ENCODE data around the gene SLC2A6.

The SLC2A6 gene

GRCh38 chr9:133476036-133476931 lies 2.6 kb downstream of the SLC2A6 start:
- DNase-seq, result no peak

GRCh38 chr9:133475292-133476012 lies 3.4 kb downstream of the SLC2A6 start:
- no peak for DNase-seq

DNA sequence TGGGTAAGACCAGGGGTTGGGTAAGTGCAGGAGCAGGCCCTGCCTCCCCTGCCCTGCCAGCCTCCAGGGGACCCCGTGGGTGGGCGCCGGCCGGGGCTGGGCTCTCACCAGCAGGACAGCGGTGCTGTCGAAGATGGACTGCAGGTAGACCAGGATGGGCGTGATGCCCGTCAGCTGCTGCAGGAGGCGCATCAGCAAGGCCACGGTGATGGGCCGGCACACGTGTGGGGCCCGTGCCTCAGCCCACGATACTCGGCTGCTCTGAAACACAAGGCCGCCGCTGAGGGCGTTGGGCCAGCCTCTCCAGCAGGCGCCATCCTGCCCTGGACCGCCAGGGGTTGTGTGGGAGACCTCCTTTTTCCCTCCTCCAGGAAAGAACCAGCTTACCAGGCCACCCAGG lies 4.0 kb downstream of the SLC2A6 start:
- DNase-seq, result no peak

GRCh38 chr9:133474215-133474614 lies 4.7 kb downstream of the SLC2A6 start:
- no peak for DNase-seq

GRCh38 chr9:133473743-133474142 lies 5.2 kb downstream of the SLC2A6 start:
- DNase-seq, result no peak

- DNase-seq, result no peak
Observed at GRCh38 chr9:133472753-133473378, 6.0 kb downstream of the SLC2A6 start.

DNA sequence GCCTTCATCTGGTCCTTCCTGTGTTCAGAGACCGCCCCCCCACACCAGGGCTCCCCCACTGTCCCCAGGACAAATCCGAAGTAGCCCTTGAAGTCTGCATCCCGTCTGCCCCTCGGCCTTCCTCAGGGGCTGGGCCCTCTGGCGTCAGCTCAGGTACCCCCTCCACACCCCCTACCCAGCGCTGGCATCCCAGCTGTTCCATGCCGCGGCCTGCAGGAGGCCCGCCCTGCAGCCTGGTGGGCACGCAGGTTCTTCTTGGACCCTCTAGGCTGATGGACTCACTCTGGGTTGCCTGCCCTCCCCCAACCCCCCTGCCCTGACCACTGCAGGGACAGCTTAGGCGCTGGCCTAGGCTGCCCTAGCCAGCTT lies 6.6 kb downstream of the SLC2A6 start:
- DNase-seq, result no peak

DNA sequence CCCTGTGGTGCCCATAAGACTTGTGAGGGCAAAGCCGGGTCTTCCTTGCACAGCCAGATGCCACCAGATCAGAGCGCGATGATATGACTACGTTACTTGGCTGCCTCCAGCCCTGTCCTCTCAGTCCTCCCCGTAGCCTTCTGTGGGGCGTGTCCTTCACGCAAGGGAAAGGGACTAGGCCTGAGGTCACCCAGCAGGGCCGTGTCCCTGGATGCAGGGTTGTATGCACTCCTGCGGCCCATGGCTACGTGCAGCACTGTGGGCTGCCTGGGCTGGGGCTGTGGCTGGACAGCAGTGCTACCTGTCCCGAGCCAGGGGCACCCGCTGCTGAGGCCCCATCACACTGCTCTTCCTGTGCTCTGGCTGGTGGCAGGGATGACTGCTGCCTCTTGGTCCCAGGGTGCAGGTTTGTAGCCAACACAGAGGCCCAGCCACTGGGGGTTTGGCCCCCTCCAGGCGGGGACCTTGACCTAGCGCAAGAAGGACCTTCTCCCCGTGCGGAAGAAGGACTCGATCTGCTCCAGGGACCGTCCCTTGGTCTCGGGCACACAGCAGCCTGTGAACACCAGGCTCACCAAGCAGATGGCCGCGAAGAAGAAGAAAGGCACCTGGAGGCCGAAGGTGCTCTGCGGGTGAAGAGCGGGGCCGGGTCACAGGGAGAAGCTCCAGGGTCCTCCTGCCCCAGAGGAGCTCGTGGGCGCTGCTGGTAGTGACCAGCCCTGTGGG lies 7.2 kb downstream of the SLC2A6 start:
- DNase-seq, result no peak

DNA sequence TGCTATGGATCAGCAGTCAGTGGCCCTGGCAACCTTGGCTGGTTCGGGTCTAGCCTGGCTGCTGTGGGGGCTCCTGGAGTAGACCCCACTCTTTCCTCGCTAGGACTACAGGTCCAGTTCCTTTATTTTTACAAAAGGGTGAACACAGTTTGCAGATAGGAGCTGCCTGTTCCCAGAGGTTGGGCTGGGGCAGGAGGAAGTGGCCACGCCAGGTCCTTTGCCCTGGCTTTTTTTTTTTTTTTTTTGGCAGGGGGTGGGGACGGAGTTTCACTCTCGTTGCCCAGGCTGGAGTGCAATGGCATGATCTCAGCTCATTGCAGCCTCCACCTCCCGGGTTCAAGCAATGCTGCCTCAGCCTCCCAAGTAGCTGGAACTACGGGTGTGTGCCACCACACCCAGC lies 7.9 kb downstream of the SLC2A6 start:
- DNase-seq, result no peak

DNA sequence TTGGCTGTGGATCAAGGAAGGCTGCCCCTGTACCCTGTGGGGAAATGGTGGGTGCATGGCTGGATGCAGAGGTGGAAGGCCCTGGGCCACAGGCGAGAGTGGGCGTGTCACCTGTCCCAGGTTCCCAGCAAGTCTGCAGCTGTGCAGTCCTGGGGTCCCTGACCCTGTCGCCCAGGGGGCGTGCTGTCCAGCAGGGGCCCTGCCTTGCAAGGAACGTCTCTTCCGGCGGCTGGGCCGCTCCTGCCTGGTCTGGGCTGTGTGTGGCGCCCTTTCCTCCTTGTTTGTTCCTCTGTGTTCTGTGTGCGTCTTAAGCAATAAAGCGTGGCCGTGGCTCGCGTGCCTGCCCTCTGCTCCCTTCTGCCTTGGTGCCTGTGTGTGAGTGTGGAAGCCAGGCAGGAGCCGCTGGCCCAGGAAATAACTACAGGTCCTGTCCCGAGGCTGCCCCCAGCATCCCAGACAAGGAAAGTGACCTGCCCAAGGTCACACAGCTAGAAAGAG lies 8.4 kb downstream of the SLC2A6 start:
- DNase-seq, result no peak

DNA sequence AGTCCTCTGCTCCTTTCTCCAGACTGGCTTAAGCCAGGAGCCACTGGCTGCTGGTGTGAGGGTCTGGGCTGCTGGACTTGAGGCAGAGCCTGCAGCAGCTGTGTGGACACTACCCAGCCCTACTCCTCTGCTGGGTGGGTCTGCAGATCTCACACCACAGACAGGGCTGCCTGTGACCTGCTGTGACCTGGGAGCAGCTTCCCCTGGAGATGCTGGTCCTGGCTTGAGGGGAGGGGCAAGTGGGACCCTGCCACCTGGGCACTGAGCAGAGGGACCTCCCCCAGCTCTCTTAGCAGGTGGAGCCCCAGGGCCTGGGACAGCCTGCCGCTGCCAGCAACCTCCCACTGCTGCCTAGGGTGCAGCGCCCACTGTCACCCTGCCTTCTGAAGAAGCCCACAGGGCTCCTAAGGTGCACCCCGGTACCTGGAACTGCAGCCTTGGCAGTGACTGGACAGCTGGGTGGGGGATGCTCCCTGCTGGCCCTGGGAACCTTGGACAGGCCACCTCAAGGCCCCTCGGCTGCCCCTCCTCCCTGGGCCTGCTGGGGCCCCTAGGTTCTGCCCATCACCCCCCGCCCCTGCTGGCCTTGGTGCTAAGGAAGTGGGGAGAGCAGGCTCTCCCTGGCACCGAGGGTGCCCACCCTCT lies 10.0 kb downstream of the SLC2A6 start:
- no peak for DNase-seq

DNA sequence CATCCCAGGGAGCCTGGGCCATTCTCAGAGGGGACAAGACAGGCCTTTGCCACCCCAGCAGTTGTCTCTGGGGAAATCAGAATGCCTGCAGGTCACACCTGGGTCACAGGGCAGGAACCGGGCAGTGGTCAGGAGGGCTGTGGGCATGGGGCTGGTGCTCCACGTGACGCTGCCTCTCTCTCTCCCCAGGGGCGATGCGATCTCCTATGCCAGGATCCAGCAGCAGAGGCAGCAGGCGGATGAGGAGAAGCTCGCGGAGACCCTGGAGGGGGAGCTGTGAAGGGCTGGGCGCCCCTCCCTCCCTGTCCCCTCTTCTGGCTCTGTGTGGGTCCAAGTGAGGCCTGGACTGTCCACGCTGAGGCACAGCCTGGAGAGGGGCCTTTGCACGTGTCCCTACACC lies 10.5 kb downstream of the SLC2A6 start:
- DNase-seq, result no peak

DNA sequence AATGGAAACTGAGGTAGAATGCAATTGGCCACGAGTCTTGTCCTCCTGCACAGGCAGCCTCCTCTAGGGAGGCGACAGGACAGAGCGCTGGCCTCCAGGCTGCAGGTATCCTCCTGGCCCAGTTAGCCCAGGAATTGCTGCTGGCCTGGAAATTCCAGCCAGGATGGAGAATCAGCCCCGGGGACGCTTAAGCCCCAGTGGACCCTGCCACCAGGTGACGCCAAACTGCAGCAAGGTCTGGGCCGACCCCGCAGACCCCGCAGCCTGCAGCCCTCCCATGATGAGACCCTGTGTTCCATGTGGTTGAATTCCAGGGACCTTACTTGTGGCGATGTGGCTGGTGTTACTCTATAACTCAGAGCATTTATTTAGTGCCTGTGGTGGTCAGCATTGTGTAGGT lies 11.8 kb downstream of the SLC2A6 start:
- no peak for DNase-seq

DNA sequence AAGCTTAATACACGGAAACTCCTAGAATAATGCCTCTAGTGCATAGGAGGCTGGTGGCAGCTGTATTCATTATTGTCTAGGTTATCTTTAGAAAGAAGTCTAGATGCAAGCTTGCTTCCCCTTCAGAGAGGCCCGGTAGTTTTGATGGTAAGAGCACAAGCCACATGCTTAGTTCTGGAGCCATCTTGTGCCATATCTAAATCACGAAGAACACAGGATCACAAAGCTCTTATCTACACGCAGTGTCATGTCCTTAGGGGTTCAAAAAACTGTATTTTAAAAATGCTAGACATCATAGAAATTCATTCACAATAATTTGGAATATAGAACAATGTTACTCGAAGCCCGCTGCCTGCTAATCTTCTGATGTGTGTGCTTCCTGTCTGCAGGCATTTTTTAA lies 12.9 kb downstream of the SLC2A6 start:
- no peak for DNase-seq

DNA sequence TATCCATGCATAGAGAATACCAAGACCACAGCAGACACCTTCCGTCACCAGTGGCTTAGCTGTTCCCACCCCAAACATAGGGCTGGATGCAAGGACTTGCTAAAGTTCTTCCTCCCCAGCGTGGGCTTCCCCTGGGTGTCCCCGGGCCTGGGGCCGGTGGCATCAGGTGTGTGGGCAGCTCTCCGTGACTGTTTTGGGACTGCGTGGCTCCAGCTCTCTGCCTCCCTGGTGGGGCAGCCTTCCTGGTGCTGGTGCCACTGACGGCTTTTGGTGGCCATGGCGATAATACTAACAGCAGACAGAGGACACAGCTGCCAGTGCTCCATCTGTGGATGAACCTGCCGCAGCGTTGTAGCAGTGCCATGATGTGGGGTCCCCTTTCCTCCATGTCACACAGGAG lies 14.3 kb downstream of the SLC2A6 start:
- DNase-seq, result no peak

DNA sequence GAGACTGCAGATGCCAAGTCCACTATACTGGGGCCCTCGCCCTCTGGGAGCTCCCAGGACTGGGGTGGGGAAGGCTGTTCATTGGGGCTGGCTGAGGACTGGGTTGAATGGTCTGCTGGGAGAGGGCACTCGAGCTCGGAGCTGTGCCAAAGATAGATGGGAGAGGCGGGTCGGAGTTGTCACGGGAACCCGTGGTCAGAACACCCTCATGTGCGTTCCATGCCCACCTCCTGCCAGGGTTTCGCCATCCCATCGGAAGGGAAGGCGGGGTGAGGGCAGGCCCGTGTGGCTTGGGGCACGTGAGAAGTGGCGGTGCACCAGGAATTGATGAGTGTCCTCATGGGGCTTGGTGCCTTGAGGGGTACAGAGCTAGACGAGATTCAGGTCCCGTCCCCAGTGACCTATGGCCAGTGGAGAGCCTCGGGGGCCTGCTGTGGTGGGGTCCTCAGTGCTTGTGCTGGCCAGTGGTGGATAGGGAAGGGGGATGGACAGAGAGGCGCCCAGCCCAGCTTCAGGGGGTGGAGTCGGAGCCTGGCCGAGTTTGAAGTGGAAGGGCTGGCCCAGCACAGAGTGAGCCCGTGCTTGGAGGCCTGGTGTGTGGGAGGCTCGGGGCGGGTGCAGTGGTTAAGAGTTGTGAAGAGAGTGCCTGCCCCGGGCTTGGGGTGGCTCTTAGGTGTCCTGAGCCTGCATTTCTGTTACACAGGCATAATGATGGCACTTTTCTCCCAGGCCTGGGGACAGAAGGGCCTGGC lies 14.9 kb downstream of the SLC2A6 start:
- DNase-seq, result no peak

DNA sequence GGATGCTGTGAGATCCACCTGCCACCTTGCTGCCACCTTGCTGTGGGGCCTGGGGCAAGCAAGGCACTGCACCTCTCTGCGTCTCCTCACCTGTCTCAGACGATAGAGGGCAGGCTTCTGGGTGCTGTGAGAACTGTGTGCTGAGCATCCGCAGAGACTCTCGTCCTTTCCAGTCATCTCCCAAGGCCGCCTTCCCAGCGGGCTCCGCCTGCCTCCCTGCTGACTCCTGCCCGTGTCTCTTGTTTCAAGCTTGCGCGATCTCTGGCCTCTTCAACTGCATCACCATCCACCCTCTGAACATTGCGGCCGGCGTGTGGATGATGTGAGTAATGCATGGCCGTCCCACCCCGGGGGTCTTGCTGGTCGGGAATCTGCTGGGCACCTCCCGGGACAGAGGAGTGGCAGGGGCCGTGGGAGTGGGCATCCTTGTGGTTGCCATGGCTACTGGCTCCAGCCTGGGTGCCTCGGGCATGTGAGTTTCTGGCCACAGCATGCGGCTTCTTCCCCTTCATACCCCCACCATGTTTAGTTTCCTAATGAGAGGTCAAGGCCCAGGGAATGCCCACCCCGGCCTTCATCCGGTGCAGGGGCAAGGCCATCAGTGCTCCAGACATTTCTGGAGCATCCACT lies 15.6 kb downstream of the SLC2A6 start:
- no peak for DNase-seq

DNA sequence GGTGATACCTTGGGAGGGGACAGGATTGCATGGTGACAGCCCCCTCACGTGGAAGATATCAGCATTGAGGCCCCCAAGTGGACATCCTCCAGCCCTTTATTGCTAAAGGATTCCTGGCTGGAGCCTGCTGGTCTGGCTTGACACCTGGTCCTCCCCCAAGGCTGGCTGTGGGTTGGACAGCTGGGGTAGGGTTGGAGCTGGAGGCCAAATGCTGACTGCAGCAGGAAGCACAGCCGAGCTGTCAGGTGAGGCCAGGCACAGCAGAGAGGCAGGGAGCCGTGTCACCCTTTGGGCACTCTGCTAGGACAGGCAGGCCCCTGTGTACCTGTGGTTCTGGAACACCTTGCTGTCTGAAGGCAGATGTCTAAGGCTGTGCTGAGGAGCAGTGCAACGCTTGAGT lies 16.9 kb downstream of the SLC2A6 start:
- peak; percentile 2 for DNase-seq

DNA sequence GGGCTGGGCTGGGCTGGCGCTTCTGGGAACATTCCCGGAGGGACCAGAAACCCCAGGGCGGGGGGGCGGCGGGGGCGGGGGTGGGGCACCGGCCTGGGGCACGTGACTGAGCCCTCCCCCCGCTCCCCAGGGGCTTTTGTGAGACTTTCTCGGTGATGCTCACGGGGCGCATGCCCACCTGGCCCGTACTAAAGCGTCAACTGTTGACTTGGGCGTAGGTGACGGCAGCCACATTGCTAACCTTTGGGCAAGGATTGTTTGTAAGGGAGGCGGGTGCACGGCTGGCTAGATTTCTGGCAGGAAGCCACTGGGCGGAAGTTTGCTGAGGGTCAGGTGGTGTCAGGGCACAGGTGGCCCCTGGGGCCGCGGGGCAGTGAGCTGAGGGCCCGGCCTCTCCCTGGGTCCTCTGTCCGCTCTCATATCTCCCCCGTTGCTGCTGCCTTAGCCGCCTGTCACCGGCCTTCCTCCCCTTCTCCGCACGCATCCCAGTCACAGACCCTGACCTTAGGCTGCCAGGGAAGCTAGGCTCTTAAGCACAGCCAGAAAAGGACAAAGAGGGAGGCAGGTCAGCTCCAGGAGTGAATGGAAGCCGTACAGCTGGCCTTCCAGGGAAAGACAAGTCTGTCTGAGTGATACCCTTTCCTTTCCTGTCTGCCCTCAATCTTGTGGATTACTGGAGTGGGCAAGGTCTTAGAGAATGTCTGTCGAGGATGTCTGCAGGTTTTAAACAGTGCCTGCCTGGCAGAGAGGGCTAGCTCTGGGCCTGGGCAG lies 18.3 kb downstream of the SLC2A6 start:
- peak; percentile 63 for DNase-seq

All from DMS79 treated with DMSO at 0.1 percent for 48 hours (cell line).